Adrenal gland (tissue), 12 donors: ENCODE results near the gene NRP2. TPM values are rescaled to one million over a fixed set of nuclear protein-coding genes. Genes with fewer than 3 reads are reported as not detected.

Source experiments
- DNase-seq, 7 donors: peaks; one replicate each; pipeline ENCODE4 v3.0.0-alpha.2; 2019 to 2020
- H3K27ac ChIP-seq, 5 donors: fragments of 200-600 bp; sonication (generic) in 4 of 5; 1 replicate in 3 of 5; 2 replicates in 2 of 5; pipeline versions ENCODE4 v1.5.1 to v1.8.0; 2016 to 2020; ENCODE audit warnings: mild to moderate bottlenecking in 1 of 5
- H3K27me3 ChIP-seq: fragments of 200-600 bp; 2 replicates; pipeline ENCODE4 v1.8.0; 2021
- H3K36me3 ChIP-seq, 2 donors: fragments of 200-600 bp; replicated peaks in 1 of 2; 1 replicate in 1 of 2; 2 replicates in 1 of 2; pipeline versions ENCODE4 v1.5.1 to v1.8.0; 2018 to 2022
- H3K4me1 ChIP-seq, 2 donors: fragments of 200-600 bp; replicated peaks in 1 of 2; 1 replicate in 1 of 2; 2 replicates in 1 of 2; pipeline versions ENCODE4 v1.5.1 to v1.8.0; 2018 to 2021
- H3K4me3 ChIP-seq, 4 donors: fragments of 200-600 bp; sonication (generic) in 3 of 4; one replicate each; pipeline ENCODE4 v1.5.1; 2016 to 2018
- H3K9me3 ChIP-seq, 3 donors: fragments of 200-600 bp; sonication (generic) in 1 of 3; replicated peaks in 1 of 3; 1 replicate in 2 of 3; 2 replicates in 1 of 3; pipeline versions ENCODE4 v1.5.1 to v1.8.0; 2016 to 2021
- POLR2A ChIP-seq, 2 donors: fragments of 450-650 bp; IDR thresholded peaks; one replicate each; pipeline ENCODE4 v1.6.1; 2017; ENCODE audit warnings: antibody characterized with exemption in 2 of 2, mild to moderate bottlenecking in 2 of 2, moderate library complexity in 1 of 2
- WGBS, 4 donors: extraction: QIAGEN DNeasy Blood & Tissue Kit in 2 of 4; methylation state at CpG; one replicate each; pipeline versions ENCODE4 v1.1.5 to v1.1.7; 2013 to 2017; 5-methylcytosine and 5-hydroxymethylcytosine counted together
- intact Hi-C, 2 donors: fragments of 100-400 bp; cut with DNase I; formaldehyde crosslinking; loops; one replicate each; pipeline versions ENCODE4 v1.14.1 to v1.15.0; 2022 to 2023
- polyA plus RNA-seq, 3 donors: library from polyadenylated mRNA; stranded (reverse); fragments of 200-250 nt in 2 of 3; fragments of 350-450 nt in 1 of 3; fragmentation: Illumina TruSeq in 1 of 3; extraction: RNeasy Lipid Tissue Mini Kit (QIAGEN cat#74804) in 1 of 3; gene quantifications; one replicate each; pipeline ENCODE4 v1.2.3, GENCODE V29; 2013 to 2014
- total RNA-seq, 9 donors: library from RNA; depleted of rRNA in 4 of 9; stranded (reverse); fragments of >200 nt in 4 of 9; fragments of 120-200 nt in 1 of 9; fragmentation: NEBNext Ultra II Directional in 1 of 9; extraction: Animal tissue kit (Norgen Biotek cat#: 25700) in 1 of 9; gene quantifications; one replicate each; pipeline versions ENCODE4 v1.1.0 to v1.2.4, GENCODE V29; 2013 to 2023
- TF ChIP-seq, protein P1 (sequence below), 6 experiments: fragments of 450-650 bp in 4 of 6; fragments of 200-600 bp in 2 of 6; sonication (generic) in 1 of 6; IDR thresholded peaks; 1 replicate in 5 of 6; 2 replicates in 1 of 6; pipeline versions ENCODE4 v1.5.1 to v1.8.0; 2016 to 2021; ENCODE audit warnings: antibody characterized with exemption in 6 of 6, mild to moderate bottlenecking in 2 of 6, moderate library complexity in 1 of 6
- donor health status: healthy with polysubstance abuse.
- donor health status: Bipolar disorder and iron deficiency.
- donor health status: DM: yes; HTN: yes; CAD: no.
- donor health status: DM: no; HTN: no; CAD: no.
- donor health status: DM: no; HTN: no; CAD: no.
- donor health status: DM: yes; HTN: yes; CAD: no.

Gene NRP2
- total and polyA plus RNA-seq, 12 donors: 27.6 to 205 (median 93.1) TPM

- H3K27me3 ChIP-seq: no peaks in the 10 kb centered on the region
- H3K9me3 ChIP-seq: no peaks in the 10 kb centered on the region
- H3K4me1 ChIP-seq: no peaks in the 10 kb centered on the region
- H3K27ac ChIP-seq: no peak overlapping the region
- intact Hi-C loops: no loop called here
- no peaks in the 10 kb centered on the region for H3K36me3 ChIP-seq
- DNase-seq: no peak
- no peak for TF ChIP-seq POLR2A (IDR thresholded peaks at IDR 0.05)
- TF ChIP-seq, protein P1, sequence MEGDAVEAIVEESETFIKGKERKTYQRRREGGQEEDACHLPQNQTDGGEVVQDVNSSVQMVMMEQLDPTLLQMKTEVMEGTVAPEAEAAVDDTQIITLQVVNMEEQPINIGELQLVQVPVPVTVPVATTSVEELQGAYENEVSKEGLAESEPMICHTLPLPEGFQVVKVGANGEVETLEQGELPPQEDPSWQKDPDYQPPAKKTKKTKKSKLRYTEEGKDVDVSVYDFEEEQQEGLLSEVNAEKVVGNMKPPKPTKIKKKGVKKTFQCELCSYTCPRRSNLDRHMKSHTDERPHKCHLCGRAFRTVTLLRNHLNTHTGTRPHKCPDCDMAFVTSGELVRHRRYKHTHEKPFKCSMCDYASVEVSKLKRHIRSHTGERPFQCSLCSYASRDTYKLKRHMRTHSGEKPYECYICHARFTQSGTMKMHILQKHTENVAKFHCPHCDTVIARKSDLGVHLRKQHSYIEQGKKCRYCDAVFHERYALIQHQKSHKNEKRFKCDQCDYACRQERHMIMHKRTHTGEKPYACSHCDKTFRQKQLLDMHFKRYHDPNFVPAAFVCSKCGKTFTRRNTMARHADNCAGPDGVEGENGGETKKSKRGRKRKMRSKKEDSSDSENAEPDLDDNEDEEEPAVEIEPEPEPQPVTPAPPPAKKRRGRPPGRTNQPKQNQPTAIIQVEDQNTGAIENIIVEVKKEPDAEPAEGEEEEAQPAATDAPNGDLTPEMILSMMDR (IDR thresholded peaks at IDR 0.05): no peak
- H3K4me3 ChIP-seq: no peak overlapping the region
These were observed 134.0 kb downstream of the NRP2 start for GRCh38 chr2:205816268-205816667.

- WGBS, 4 donors: 95 to 98% (median 97%) methylated on average over 2 of the region's 2 CpGs
- DNase-seq: no peak
- no peaks in the 10 kb centered on the region for H3K36me3 ChIP-seq
- H3K9me3 ChIP-seq: no peaks in the 10 kb centered on the region
- intact Hi-C loops: no loop called here
- H3K27ac ChIP-seq: no peak overlapping the region
- no peaks in the 10 kb centered on the region for H3K27me3 ChIP-seq
- peaks cover 0 to 2% of the 10 kb centered on the region in 2 donors for H3K4me1 ChIP-seq
- TF ChIP-seq, protein P1 (IDR thresholded peaks at IDR 0.05): no peak
- no peak for TF ChIP-seq POLR2A (IDR thresholded peaks at IDR 0.05)
- no peak overlapping the region for H3K4me3 ChIP-seq
These were observed 140.3 kb downstream of the NRP2 start for GRCh38 chr2:205822579-205822978.

GRCh38 chr2:205827809-205828365 is 145.6 kb downstream of the NRP2 start:
- H3K4me3 ChIP-seq: no peak overlapping the region
- peak; percentile 37 to 60 (median 45) for DNase-seq
- WGBS, 4 donors: 39 to 54% (median 49%) methylated on average over 9 of the region's 9 CpGs
- no peak for TF ChIP-seq POLR2A (IDR thresholded peaks at IDR 0.05)
- TF ChIP-seq, protein P1 (IDR thresholded peaks at IDR 0.05): no peak
- H3K27ac ChIP-seq: no peak overlapping the region
- no peaks in the 10 kb centered on the region for H3K9me3 ChIP-seq
- peaks cover 0 to 3% of the 10 kb centered on the region in 2 donors for H3K4me1 ChIP-seq
- intact Hi-C loops: no loop called here
- no peaks in the 10 kb centered on the region for H3K27me3 ChIP-seq
- no peaks in the 10 kb centered on the region for H3K36me3 ChIP-seq

DNA sequence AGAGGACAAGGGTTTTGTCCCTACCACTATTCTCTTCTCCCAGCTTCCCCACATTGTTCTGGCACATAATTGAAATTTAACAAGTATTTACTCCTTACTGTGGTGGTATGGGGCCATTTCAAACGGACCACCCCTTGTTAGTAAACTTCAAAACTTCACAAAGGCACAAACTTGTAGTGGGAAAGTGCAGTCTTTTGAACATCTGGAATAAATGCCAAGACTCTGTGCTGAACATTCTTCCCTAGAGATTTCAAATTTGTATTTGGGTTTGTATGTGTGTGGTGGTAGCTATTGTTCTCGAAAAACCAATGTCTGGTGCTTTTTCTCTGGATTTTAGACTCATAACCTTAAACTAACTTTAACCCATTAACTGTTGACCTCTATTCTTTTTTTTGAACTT is 151.6 kb downstream of the NRP2 start:
- 63 to 80% (median 69%) methylated on average over 2 of the region's 2 CpGs for WGBS, 4 donors
- H3K4me3 ChIP-seq: no peak overlapping the region
- no peaks in the 10 kb centered on the region for H3K27me3 ChIP-seq
- no peak for DNase-seq
- peaks cover 0 to 8% (median 0%) of the 10 kb centered on the region in 3 donors for H3K9me3 ChIP-seq
- H3K36me3 ChIP-seq: no peaks in the 10 kb centered on the region
- TF ChIP-seq, protein P1 (IDR thresholded peaks at IDR 0.05): no peak
- no peak for TF ChIP-seq POLR2A (IDR thresholded peaks at IDR 0.05)
- no peaks in the 10 kb centered on the region for H3K4me1 ChIP-seq
- intact Hi-C loops: no loop called here
- H3K27ac ChIP-seq: no peak overlapping the region
